WTC11 (cell line): ENCODE results near the gene TMEM72.
"Not testable (repeated sequence)": the region's sequence is repeated elsewhere in the genome, so short reads cannot be mapped to it uniquely, and the experiment has no call there.

Experiments used
- CBFB ChIP-seq: sonication (generic); formaldehyde crosslinking; IDR thresholded peaks from 2 replicates; pipeline ENCODE4 v1.8.1; 2022; ENCODE audit warnings: mild to moderate bottlenecking, low read depth, missing genetic modification reagents
- CREB1 ChIP-seq: sonication (generic); formaldehyde crosslinking; IDR thresholded peaks from 2 replicates; pipeline ENCODE4 v1.8.0; 2023; ENCODE audit warnings: mild to moderate bottlenecking, missing genetic modification reagents
- KAT7 ChIP-seq: sonication (generic); formaldehyde crosslinking; IDR thresholded peaks from 2 replicates; pipeline ENCODE4 v1.8.1; 2023; ENCODE audit warnings: missing genetic modification reagents, mild to moderate bottlenecking, borderline replicate concordance
- MYBL2 ChIP-seq: sonication (generic); formaldehyde crosslinking; IDR thresholded peaks from 2 replicates; pipeline ENCODE4 v1.8.1; 2023; ENCODE audit warnings: mild to moderate bottlenecking, moderate library complexity, missing genetic modification reagents
- NR2C2 ChIP-seq: sonication (generic); formaldehyde crosslinking; IDR thresholded peaks from 2 replicates; pipeline ENCODE4 v1.8.0; 2022; ENCODE audit warnings: mild to moderate bottlenecking, missing genetic modification reagents
- SMAD3 ChIP-seq: sonication (generic); formaldehyde crosslinking; IDR thresholded peaks from 2 replicates; pipeline ENCODE4 v1.8.0; 2022; ENCODE audit warnings: missing genetic modification reagents, mild to moderate bottlenecking, borderline replicate concordance
- SP1 ChIP-seq: sonication (generic); formaldehyde crosslinking; conservative IDR thresholded peaks from 2 replicates; pipeline ENCODE4 v1.8.1; 2022; ENCODE audit warnings: missing genetic modification reagents
- ZNF121 ChIP-seq: sonication (generic); formaldehyde crosslinking; IDR thresholded peaks from 2 replicates; pipeline ENCODE4 v1.8.0; 2023; ENCODE audit warnings: missing genetic modification reagents
- TF ChIP-seq, protein P1 (sequence below): fragments of 200-600 bp; IDR thresholded peaks from 2 replicates; pipeline ENCODE4 v1.8.0; 2022; ENCODE audit warnings: antibody characterized with exemption
- TF ChIP-seq, protein P2 (sequence below): sonication (generic); formaldehyde crosslinking; IDR thresholded peaks from 2 replicates; pipeline ENCODE4 v1.8.0; 2022; ENCODE audit warnings: mild to moderate bottlenecking, missing genetic modification reagents
- TF ChIP-seq, protein P3 (sequence below): sonication (generic); formaldehyde crosslinking; IDR thresholded peaks from 2 replicates; pipeline ENCODE4 v1.8.1; 2022; ENCODE audit warnings: low read depth, missing genetic modification reagents, borderline replicate concordance
- TF ChIP-seq, protein P4 (sequence below): sonication (generic); formaldehyde crosslinking; conservative IDR thresholded peaks from 2 replicates; pipeline ENCODE4 v1.8.1; 2022; ENCODE audit warnings: mild to moderate bottlenecking, missing genetic modification reagents
- TF ChIP-seq, protein P5 (sequence below): fragments of 250-450 bp; sonication (Bioruptor Pico); IDR thresholded peaks from 2 replicates; pipeline ENCODE4 v1.9.0; 2021; ENCODE audit warnings: mild to moderate bottlenecking

DNA sequence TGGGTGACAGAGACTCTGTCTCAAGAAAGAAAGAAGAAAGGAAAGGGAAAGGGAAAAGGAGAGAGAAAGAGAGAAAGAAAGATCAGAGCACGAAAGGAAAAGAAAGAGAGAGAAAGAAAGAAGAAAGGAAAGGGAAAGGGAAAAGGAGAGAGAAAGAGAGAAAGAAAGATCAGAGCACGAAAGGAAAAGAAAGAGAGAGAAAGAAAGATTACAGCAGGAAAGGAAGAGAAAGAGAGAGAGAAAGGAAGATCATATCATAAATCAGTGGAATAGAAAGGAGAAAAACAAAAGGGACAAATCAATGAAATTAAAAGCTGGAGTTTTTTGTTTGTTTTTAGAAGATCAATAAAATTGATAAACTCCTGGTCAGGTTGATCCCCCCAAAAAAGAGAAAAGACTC lies 44.8 kb upstream of the TMEM72 start:
- TF ChIP-seq KAT7 (CRISPR knock-in tag); CREB1 (CRISPR knock-in tag); NR2C2; ZNF121 (CRISPR knock-in tag); SMAD3 (CRISPR knock-in tag); MYBL2 (CRISPR knock-in tag); SP1; CBFB (CRISPR knock-in tag): not testable (repeated sequence)
- TF ChIP-seq, protein P1, sequence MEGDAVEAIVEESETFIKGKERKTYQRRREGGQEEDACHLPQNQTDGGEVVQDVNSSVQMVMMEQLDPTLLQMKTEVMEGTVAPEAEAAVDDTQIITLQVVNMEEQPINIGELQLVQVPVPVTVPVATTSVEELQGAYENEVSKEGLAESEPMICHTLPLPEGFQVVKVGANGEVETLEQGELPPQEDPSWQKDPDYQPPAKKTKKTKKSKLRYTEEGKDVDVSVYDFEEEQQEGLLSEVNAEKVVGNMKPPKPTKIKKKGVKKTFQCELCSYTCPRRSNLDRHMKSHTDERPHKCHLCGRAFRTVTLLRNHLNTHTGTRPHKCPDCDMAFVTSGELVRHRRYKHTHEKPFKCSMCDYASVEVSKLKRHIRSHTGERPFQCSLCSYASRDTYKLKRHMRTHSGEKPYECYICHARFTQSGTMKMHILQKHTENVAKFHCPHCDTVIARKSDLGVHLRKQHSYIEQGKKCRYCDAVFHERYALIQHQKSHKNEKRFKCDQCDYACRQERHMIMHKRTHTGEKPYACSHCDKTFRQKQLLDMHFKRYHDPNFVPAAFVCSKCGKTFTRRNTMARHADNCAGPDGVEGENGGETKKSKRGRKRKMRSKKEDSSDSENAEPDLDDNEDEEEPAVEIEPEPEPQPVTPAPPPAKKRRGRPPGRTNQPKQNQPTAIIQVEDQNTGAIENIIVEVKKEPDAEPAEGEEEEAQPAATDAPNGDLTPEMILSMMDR, result not testable (repeated sequence)
- TF ChIP-seq, protein P2, sequence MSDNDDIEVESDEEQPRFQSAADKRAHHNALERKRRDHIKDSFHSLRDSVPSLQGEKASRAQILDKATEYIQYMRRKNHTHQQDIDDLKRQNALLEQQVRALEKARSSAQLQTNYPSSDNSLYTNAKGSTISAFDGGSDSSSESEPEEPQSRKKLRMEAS (CRISPR knock-in tag), result not testable (repeated sequence)
- TF ChIP-seq, protein P3, sequence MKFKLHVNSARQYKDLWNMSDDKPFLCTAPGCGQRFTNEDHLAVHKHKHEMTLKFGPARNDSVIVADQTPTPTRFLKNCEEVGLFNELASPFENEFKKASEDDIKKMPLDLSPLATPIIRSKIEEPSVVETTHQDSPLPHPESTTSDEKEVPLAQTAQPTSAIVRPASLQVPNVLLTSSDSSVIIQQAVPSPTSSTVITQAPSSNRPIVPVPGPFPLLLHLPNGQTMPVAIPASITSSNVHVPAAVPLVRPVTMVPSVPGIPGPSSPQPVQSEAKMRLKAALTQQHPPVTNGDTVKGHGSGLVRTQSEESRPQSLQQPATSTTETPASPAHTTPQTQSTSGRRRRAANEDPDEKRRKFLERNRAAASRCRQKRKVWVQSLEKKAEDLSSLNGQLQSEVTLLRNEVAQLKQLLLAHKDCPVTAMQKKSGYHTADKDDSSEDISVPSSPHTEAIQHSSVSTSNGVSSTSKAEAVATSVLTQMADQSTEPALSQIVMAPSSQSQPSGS (CRISPR knock-in tag), result not testable (repeated sequence)
- TF ChIP-seq, protein P4, sequence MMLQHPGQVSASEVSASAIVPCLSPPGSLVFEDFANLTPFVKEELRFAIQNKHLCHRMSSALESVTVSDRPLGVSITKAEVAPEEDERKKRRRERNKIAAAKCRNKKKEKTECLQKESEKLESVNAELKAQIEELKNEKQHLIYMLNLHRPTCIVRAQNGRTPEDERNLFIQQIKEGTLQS, result not testable (repeated sequence)
- TF ChIP-seq, protein P5, sequence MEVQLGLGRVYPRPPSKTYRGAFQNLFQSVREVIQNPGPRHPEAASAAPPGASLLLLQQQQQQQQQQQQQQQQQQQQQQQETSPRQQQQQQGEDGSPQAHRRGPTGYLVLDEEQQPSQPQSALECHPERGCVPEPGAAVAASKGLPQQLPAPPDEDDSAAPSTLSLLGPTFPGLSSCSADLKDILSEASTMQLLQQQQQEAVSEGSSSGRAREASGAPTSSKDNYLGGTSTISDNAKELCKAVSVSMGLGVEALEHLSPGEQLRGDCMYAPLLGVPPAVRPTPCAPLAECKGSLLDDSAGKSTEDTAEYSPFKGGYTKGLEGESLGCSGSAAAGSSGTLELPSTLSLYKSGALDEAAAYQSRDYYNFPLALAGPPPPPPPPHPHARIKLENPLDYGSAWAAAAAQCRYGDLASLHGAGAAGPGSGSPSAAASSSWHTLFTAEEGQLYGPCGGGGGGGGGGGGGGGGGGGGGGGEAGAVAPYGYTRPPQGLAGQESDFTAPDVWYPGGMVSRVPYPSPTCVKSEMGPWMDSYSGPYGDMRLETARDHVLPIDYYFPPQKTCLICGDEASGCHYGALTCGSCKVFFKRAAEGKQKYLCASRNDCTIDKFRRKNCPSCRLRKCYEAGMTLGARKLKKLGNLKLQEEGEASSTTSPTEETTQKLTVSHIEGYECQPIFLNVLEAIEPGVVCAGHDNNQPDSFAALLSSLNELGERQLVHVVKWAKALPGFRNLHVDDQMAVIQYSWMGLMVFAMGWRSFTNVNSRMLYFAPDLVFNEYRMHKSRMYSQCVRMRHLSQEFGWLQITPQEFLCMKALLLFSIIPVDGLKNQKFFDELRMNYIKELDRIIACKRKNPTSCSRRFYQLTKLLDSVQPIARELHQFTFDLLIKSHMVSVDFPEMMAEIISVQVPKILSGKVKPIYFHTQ (CRISPR knock-in tag), result not testable (repeated sequence)
